ENCODE data around the gene NAGA. TPM values are rescaled to one million over a fixed set of nuclear protein-coding genes. Genes with fewer than 3 reads are reported as not detected.

Gene NAGA
- total and polyA plus RNA-seq, 2 donors (not counting 1 experiment from before 2014, with no cell fraction given) = 24.5 to 43.4 TPM

DNA sequence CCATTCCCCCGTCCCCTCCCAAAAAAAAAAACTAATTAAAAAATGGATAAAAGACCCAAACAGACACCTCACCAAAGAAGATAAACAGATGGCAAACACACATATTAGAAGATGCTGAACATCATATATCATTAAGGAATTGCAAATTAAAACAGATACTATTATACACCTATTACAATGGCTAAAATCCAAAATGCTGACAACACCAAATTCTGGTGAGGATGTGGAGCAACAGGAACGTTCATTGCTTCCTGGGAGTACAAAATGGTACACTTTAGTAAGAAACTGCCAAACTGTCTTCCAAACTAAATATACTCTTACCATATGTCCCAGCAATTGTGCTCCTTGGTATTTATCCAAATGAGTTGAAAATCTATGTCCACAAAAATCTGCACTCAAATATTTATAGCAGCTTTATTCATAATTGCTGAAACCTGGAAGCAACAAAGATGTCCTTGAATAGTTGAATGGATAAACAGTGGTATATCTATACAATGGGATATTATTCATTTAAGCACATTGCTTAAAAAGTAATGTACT is 19.9 kb downstream of the NAGA start:
- H3K4me3 ChIP-seq (replicated peaks in 1 of 4; ENCODE audit: control extremely low read depth in 1 of 4, insufficient read depth in 1 of 4, low read depth in 3 of 4, low read length in 4 of 4) = no peak overlapping the region
- DNase-seq (ENCODE audit: low read depth in 2 of 2) = no peak

DNA sequence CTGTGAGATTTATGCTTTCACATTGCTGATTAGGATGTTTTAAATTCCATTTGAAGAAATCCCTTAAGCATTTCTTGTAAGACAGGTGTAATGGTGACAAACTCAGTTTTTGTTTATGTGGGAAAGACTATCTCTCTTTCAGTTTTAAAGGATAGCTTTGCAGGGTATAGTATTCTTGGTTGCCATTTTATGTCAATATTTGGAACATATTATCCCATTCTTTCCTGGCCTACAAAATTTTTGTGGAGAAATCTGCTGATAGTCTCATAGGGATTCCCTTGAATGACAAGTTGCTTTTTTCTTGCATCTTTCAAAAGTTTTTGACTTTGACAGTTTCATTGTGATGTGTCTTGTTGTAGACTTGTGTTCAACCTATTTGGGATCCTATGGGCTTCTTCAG is 28.8 kb downstream of the NAGA start:
- Histone ChIP-seq H2AFZ (ENCODE audit: low read length) (no peak overlapping the region), H3K4me3 (replicated peaks in 1 of 4; ENCODE audit: control extremely low read depth in 1 of 4, insufficient read depth in 1 of 4, low read depth in 3 of 4, low read length in 4 of 4) (no peak overlapping the region), H3K27me3 (ENCODE audit: control insufficient read depth, insufficient read depth, low read length) (no peaks in the 10 kb centered on the region), H3K4me1 (ENCODE audit: control insufficient read depth, extremely low read depth, insufficient read depth, low read length) (no peaks in the 10 kb centered on the region), H3K36me3 (ENCODE audit: control insufficient read depth, insufficient read depth, low read length) (no peaks in the 10 kb centered on the region), H3K9ac (ENCODE audit: insufficient read depth, low read length) (no peak overlapping the region), H3K4me2 (ENCODE audit: extremely low read depth, insufficient read depth, low read length) (no peak overlapping the region), H4K20me1 (ENCODE audit: control insufficient read depth, extremely low read depth, insufficient read depth, low read length) (no peaks in the 10 kb centered on the region), H3K27ac (ENCODE audit: insufficient read depth, low read length) (no peak overlapping the region), H3K9me3 (ENCODE audit: control insufficient read depth, insufficient read depth, low read depth, low read length) (no peaks in the 10 kb centered on the region), H3K79me2 (ENCODE audit: control insufficient read depth, insufficient read depth, low read length) (no peaks in the 10 kb centered on the region)
- TF ChIP-seq CTCF (conservative IDR thresholded peaks at IDR 0.05 in 1 of 2, IDR thresholded peaks at IDR 0.05 in 1 of 2; ENCODE audit: low read depth in 1 of 2, low read length in 2 of 2) = no peak
- no peak for TF ChIP-seq EZH2 (IDR thresholded peaks at IDR 0.05; ENCODE audit: low read length, missing control alignments)
- no peak for DNase-seq (ENCODE audit: low read depth in 2 of 2)

More for the DNA sequence above, 19.9 kb downstream of the NAGA start:
- no peaks in the 10 kb centered on the region for H3K79me2 ChIP-seq (ENCODE audit: control insufficient read depth, insufficient read depth, low read length)
- H3K9ac ChIP-seq (ENCODE audit: insufficient read depth, low read length) = no peak overlapping the region
- no peaks in the 10 kb centered on the region for H3K4me1 ChIP-seq (ENCODE audit: control insufficient read depth, extremely low read depth, insufficient read depth, low read length)
- no peak overlapping the region for H2AFZ ChIP-seq (ENCODE audit: low read length)
- TF ChIP-seq EZH2 (IDR thresholded peaks at IDR 0.05; ENCODE audit: low read length, missing control alignments) (no peak), CTCF (conservative IDR thresholded peaks at IDR 0.05 in 1 of 2, IDR thresholded peaks at IDR 0.05 in 1 of 2; ENCODE audit: low read depth in 1 of 2, low read length in 2 of 2) (no peak)
- H4K20me1 ChIP-seq (ENCODE audit: control insufficient read depth, extremely low read depth, insufficient read depth, low read length) = no peaks in the 10 kb centered on the region
- H3K9me3 ChIP-seq (ENCODE audit: control insufficient read depth, insufficient read depth, low read depth, low read length) = no peaks in the 10 kb centered on the region
- no peaks in the 10 kb centered on the region for H3K27me3 ChIP-seq (ENCODE audit: control insufficient read depth, insufficient read depth, low read length)
- H3K36me3 ChIP-seq (ENCODE audit: control insufficient read depth, insufficient read depth, low read length) = no peaks in the 10 kb centered on the region
- no peak overlapping the region for H3K4me2 ChIP-seq (ENCODE audit: extremely low read depth, insufficient read depth, low read length)
- no peak overlapping the region for H3K27ac ChIP-seq (ENCODE audit: insufficient read depth, low read length)

- Histone ChIP-seq H4K20me1 (ENCODE audit: control insufficient read depth, extremely low read depth, insufficient read depth, low read length) (no peaks in the 10 kb centered on the region), H3K4me3 (replicated peaks in 1 of 4; ENCODE audit: control extremely low read depth in 1 of 4, insufficient read depth in 1 of 4, low read depth in 3 of 4, low read length in 4 of 4) (no peak overlapping the region), H3K4me1 (ENCODE audit: control insufficient read depth, extremely low read depth, insufficient read depth, low read length) (no peaks in the 10 kb centered on the region), H3K27me3 (ENCODE audit: control insufficient read depth, insufficient read depth, low read length) (no peaks in the 10 kb centered on the region), H3K27ac (ENCODE audit: insufficient read depth, low read length) (no peak overlapping the region), H3K4me2 (ENCODE audit: extremely low read depth, insufficient read depth, low read length) (no peak overlapping the region), H2AFZ (ENCODE audit: low read length) (no peak overlapping the region), H3K9me3 (ENCODE audit: control insufficient read depth, insufficient read depth, low read depth, low read length) (no peaks in the 10 kb centered on the region), H3K36me3 (ENCODE audit: control insufficient read depth, insufficient read depth, low read length) (no peaks in the 10 kb centered on the region), H3K79me2 (ENCODE audit: control insufficient read depth, insufficient read depth, low read length) (no peaks in the 10 kb centered on the region), H3K9ac (ENCODE audit: insufficient read depth, low read length) (no peak overlapping the region)
- no peak for TF ChIP-seq EZH2 (IDR thresholded peaks at IDR 0.05; ENCODE audit: low read length, missing control alignments)
- no peak for TF ChIP-seq CTCF (conservative IDR thresholded peaks at IDR 0.05 in 1 of 2, IDR thresholded peaks at IDR 0.05 in 1 of 2; ENCODE audit: low read depth in 1 of 2, low read length in 2 of 2)
- DNase-seq (ENCODE audit: low read depth in 2 of 2) = no peak
Measured at GRCh38 chr22:42039271-42039670, 31.3 kb downstream of the NAGA start.
